Measurements from ENCODE around the gene ARHGEF6.

The ARHGEF6 gene

DNA sequence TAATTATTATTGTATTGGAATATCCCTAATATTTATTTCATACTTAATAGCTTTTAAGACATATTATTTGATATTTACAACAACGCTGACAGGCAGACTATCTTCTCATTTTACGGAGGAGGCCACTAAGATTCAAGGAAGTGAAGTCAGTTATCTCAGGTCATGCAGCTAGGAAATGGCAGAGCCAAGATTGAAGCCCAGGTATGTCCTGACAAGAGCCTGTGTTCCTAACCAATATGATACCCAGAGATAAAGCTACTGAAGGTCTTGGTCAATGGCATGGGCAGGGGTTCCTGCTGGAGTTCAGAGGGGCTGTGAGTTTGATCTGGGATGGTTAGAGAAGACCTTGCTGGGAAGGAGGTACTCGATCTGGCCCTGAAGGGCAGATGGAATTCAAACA, 47.1 kb downstream of the ARHGEF6 start:
- Histone ChIP-seq H3K27ac (ENCODE audit: low read length, poor library complexity, severe bottlenecking) (no peak overlapping the region), H2BK5ac (ENCODE audit: low read depth, low read length, poor library complexity, severe bottlenecking) (no peak overlapping the region), H2AK5ac (ENCODE audit: low read length, severe bottlenecking) (no peak overlapping the region), H4K91ac (ENCODE audit: low read length) (no peak overlapping the region), H3K79me1 (replicated peaks; ENCODE audit: low read length, poor library complexity, severe bottlenecking) (no peaks in the 10 kb centered on the region), H3K4me2 (ENCODE audit: low read length, poor library complexity, severe bottlenecking) (no peak overlapping the region), H3K4ac (ENCODE audit: low read depth in 1 of 2, low read length in 2 of 2) (no peak overlapping the region), H3K4me3 (ENCODE audit: insufficient read depth in 1 of 2, low read depth in 1 of 2, low read length in 2 of 2) (no peak overlapping the region), H2BK12ac (ENCODE audit: low read length in 2 of 2) (no peak overlapping the region), H2BK15ac (ENCODE audit: low read depth, poor library complexity, severe bottlenecking) (no peak overlapping the region), H3K4me1 (ENCODE audit: control insufficient read depth, insufficient read depth, low read depth, low read length) (no peaks in the 10 kb centered on the region), H2BK120ac (ENCODE audit: low read depth, low read length) (no peak overlapping the region), H3K9me3 (ENCODE audit: control insufficient read depth, low read length) (no peaks in the 10 kb centered on the region), H4K8ac (ENCODE audit: low read length) (no peak overlapping the region), H3K36me3 (ENCODE audit: control insufficient read depth in 1 of 2, insufficient read depth in 2 of 2, low read depth in 1 of 2, low read length in 2 of 2) (no peaks in the 10 kb centered on the region), H3K14ac (ENCODE audit: low read length in 2 of 2) (no peak overlapping the region), H3K27me3 (ENCODE audit: control insufficient read depth in 1 of 2, insufficient read depth in 1 of 2, low read length in 2 of 2) (peaks cover 0 to 5% of the 10 kb centered on the region in 2 experiments), H3K9ac (ENCODE audit: low read length) (no peak overlapping the region), H3K18ac (ENCODE audit: low read depth in 1 of 2, low read length in 2 of 2) (no peak overlapping the region), H3K23ac (ENCODE audit: low read length in 2 of 2) (no peak overlapping the region), H2AFZ (ENCODE audit: low read depth, low read length) (no peak overlapping the region)
- 91% methylated on average over 3 of the region's 3 CpGs for WGBS
- DNase-seq, result no peak

DNA sequence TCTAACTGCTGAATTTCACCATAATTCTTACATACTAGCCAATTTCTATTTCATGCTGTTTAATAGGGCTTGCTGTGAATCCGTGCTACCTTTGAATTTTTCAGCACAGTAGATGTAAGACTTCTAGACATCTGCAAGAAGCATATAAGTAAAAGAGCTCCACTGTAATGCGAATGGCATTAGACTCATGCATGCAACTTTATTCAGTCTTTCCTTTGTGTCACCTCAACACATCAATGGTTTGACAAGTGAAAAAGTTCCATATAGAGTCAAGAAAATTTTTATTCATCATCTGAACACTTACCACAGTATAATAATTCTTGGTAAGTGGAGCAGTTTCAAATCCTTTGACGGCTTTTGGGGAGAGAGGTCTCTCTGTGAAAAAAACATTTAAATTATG, 48.9 kb downstream of the ARHGEF6 start:
- Histone ChIP-seq H3K23ac (ENCODE audit: low read length in 2 of 2) (no peak overlapping the region), H2AFZ (ENCODE audit: low read depth, low read length) (no peak overlapping the region), H2BK120ac (ENCODE audit: low read depth, low read length) (no peak overlapping the region), H2BK5ac (ENCODE audit: low read depth, low read length, poor library complexity, severe bottlenecking) (no peak overlapping the region), H3K4me2 (ENCODE audit: low read length, poor library complexity, severe bottlenecking) (no peak overlapping the region), H3K79me1 (replicated peaks; ENCODE audit: low read length, poor library complexity, severe bottlenecking) (no peaks in the 10 kb centered on the region), H3K4me1 (ENCODE audit: control insufficient read depth, insufficient read depth, low read depth, low read length) (no peaks in the 10 kb centered on the region), H4K91ac (ENCODE audit: low read length) (no peak overlapping the region), H2BK15ac (ENCODE audit: low read depth, poor library complexity, severe bottlenecking) (no peak overlapping the region), H3K14ac (ENCODE audit: low read length in 2 of 2) (no peak overlapping the region), H2AK5ac (ENCODE audit: low read length, severe bottlenecking) (no peak overlapping the region), H2BK12ac (ENCODE audit: low read length in 2 of 2) (no peak overlapping the region), H3K27me3 (ENCODE audit: control insufficient read depth in 1 of 2, insufficient read depth in 1 of 2, low read length in 2 of 2) (peaks cover 0 to 5% of the 10 kb centered on the region in 2 experiments), H3K9me3 (ENCODE audit: control insufficient read depth, low read length) (no peaks in the 10 kb centered on the region), H4K8ac (ENCODE audit: low read length) (no peak overlapping the region), H3K9ac (ENCODE audit: low read length) (no peak overlapping the region), H3K36me3 (ENCODE audit: control insufficient read depth in 1 of 2, insufficient read depth in 2 of 2, low read depth in 1 of 2, low read length in 2 of 2) (no peaks in the 10 kb centered on the region), H3K27ac (ENCODE audit: low read length, poor library complexity, severe bottlenecking) (no peak overlapping the region), H3K4ac (ENCODE audit: low read depth in 1 of 2, low read length in 2 of 2) (no peak overlapping the region), H3K4me3 (ENCODE audit: insufficient read depth in 1 of 2, low read depth in 1 of 2, low read length in 2 of 2) (no peak overlapping the region), H3K18ac (ENCODE audit: low read depth in 1 of 2, low read length in 2 of 2) (no peak overlapping the region)
- no CpG with 5 or more reads among the region's 3 CpGs for WGBS
- no peak for DNase-seq

DNA sequence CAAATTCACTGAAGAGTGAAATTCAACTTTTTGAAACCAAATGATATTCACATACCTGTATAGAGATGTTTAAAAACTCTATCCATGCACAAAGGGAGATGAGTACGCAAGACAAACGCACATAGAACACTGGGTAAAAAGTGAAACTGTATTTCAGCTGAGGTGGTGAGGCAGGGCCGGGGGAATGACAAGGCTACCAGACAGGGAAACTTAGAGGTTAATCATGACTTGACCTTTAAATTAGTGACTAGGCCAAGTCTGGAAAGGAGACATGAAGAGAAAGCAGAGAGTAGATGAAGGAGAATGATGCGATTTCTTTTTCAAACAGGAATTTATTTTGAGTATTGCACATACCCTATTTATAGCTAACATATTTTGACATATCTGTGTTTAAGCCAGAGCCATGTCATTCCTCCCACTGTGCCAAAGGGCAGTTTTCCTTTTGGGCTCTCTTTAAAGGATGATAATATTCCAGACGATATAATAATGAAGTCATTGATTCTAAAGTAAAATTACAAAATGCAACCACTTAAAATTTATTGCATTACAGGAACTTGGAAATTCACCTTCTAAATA, 49.4 kb downstream of the ARHGEF6 start:
- WGBS, result 77% methylated on average over 3 of the region's 5 CpGs
- no peaks in the 10 kb centered on the region for H3K9me3 ChIP-seq (ENCODE audit: control insufficient read depth, low read length)
- no peak for DNase-seq
- H2BK5ac ChIP-seq (ENCODE audit: low read depth, low read length, poor library complexity, severe bottlenecking), result no peak overlapping the region
- no peak overlapping the region for H2BK12ac ChIP-seq (ENCODE audit: low read length in 2 of 2)
- no peak overlapping the region for H2BK15ac ChIP-seq (ENCODE audit: low read depth, poor library complexity, severe bottlenecking)
- no peak overlapping the region for H3K4me2 ChIP-seq (ENCODE audit: low read length, poor library complexity, severe bottlenecking)
- no peaks in the 10 kb centered on the region for H3K4me1 ChIP-seq (ENCODE audit: control insufficient read depth, insufficient read depth, low read depth, low read length)
- H3K18ac ChIP-seq (ENCODE audit: low read depth in 1 of 2, low read length in 2 of 2), result no peak overlapping the region
- no peaks in the 10 kb centered on the region for H3K79me1 ChIP-seq (replicated peaks; ENCODE audit: low read length, poor library complexity, severe bottlenecking)
- H3K23ac ChIP-seq (ENCODE audit: low read length in 2 of 2), result no peak overlapping the region
- no peak overlapping the region for H3K9ac ChIP-seq (ENCODE audit: low read length)
- H3K14ac ChIP-seq (ENCODE audit: low read length in 2 of 2), result no peak overlapping the region
- no peak overlapping the region for H2BK120ac ChIP-seq (ENCODE audit: low read depth, low read length)
- no peak overlapping the region for H2AFZ ChIP-seq (ENCODE audit: low read depth, low read length)
- no peaks in the 10 kb centered on the region for H3K36me3 ChIP-seq (ENCODE audit: control insufficient read depth in 1 of 2, insufficient read depth in 2 of 2, low read depth in 1 of 2, low read length in 2 of 2)
- H4K8ac ChIP-seq (ENCODE audit: low read length), result no peak overlapping the region
- H2AK5ac ChIP-seq (ENCODE audit: low read length, severe bottlenecking), result no peak overlapping the region
- no peak overlapping the region for H3K27ac ChIP-seq (ENCODE audit: low read length, poor library complexity, severe bottlenecking)
- H4K91ac ChIP-seq (ENCODE audit: low read length), result no peak overlapping the region
- no peak overlapping the region for H3K4ac ChIP-seq (ENCODE audit: low read depth in 1 of 2, low read length in 2 of 2)
- peaks cover 0 to 5% of the 10 kb centered on the region in 2 experiments for H3K27me3 ChIP-seq (ENCODE audit: control insufficient read depth in 1 of 2, insufficient read depth in 1 of 2, low read length in 2 of 2)
- peak overlapping the region in 1 of 2 experiments; percentile 17 for H3K4me3 ChIP-seq (ENCODE audit: insufficient read depth in 1 of 2, low read depth in 1 of 2, low read length in 2 of 2)

DNA sequence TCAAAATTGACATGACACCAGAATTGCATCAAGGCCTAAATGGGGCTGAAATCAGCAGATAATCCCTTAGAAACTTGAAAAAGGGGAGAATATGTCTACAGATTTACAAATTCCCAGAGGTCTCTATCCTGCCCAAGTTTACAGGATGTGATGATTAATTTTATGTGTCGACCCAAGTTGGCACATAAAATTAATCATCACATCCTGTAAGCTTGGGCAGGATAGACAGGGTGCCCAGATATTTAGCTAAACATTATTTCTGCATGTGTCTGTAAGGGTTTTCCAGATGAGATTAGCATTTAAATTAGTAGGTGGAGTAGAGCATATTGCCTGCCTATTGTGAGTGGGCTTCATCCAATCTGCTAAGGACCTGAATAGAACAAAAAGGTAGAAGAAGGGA, 52.3 kb downstream of the ARHGEF6 start:
- Histone ChIP-seq H2AK5ac (ENCODE audit: low read length, severe bottlenecking) (no peak overlapping the region), H4K8ac (ENCODE audit: low read length) (no peak overlapping the region), H3K18ac (ENCODE audit: low read depth in 1 of 2, low read length in 2 of 2) (no peak overlapping the region), H3K27me3 (ENCODE audit: control insufficient read depth in 1 of 2, insufficient read depth in 1 of 2, low read length in 2 of 2) (no peaks in the 10 kb centered on the region), H3K4me2 (ENCODE audit: low read length, poor library complexity, severe bottlenecking) (no peak overlapping the region), H3K9me3 (ENCODE audit: control insufficient read depth, low read length) (no peaks in the 10 kb centered on the region), H3K27ac (ENCODE audit: low read length, poor library complexity, severe bottlenecking) (no peak overlapping the region), H2BK120ac (ENCODE audit: low read depth, low read length) (no peak overlapping the region), H2BK15ac (ENCODE audit: low read depth, poor library complexity, severe bottlenecking) (no peak overlapping the region), H3K9ac (ENCODE audit: low read length) (no peak overlapping the region), H4K91ac (ENCODE audit: low read length) (no peak overlapping the region), H2BK5ac (ENCODE audit: low read depth, low read length, poor library complexity, severe bottlenecking) (no peak overlapping the region), H2BK12ac (ENCODE audit: low read length in 2 of 2) (no peak overlapping the region), H3K4ac (ENCODE audit: low read depth in 1 of 2, low read length in 2 of 2) (no peak overlapping the region), H2AFZ (ENCODE audit: low read depth, low read length) (no peak overlapping the region), H3K4me3 (ENCODE audit: insufficient read depth in 1 of 2, low read depth in 1 of 2, low read length in 2 of 2) (no peak overlapping the region), H3K36me3 (ENCODE audit: control insufficient read depth in 1 of 2, insufficient read depth in 2 of 2, low read depth in 1 of 2, low read length in 2 of 2) (no peaks in the 10 kb centered on the region), H3K14ac (ENCODE audit: low read length in 2 of 2) (no peak overlapping the region), H3K79me1 (replicated peaks; ENCODE audit: low read length, poor library complexity, severe bottlenecking) (no peaks in the 10 kb centered on the region), H3K4me1 (ENCODE audit: control insufficient read depth, insufficient read depth, low read depth, low read length) (no peaks in the 10 kb centered on the region), H3K23ac (ENCODE audit: low read length in 2 of 2) (no peak overlapping the region)
- WGBS, result no CpG with 5 or more reads among the region's 1 CpG
- no peak for DNase-seq

Data from mesenchymal stem cell (in vitro differentiated cells and primary cell).